ENCODE measurements around the gene LRRC56. TPM values are rescaled to one million over a fixed set of nuclear protein-coding genes. Genes with fewer than 3 reads are reported as not detected.

The LRRC56 gene
- total RNA-seq, 1 experiment from 2014 or later = 3.4 TPM

DNA sequence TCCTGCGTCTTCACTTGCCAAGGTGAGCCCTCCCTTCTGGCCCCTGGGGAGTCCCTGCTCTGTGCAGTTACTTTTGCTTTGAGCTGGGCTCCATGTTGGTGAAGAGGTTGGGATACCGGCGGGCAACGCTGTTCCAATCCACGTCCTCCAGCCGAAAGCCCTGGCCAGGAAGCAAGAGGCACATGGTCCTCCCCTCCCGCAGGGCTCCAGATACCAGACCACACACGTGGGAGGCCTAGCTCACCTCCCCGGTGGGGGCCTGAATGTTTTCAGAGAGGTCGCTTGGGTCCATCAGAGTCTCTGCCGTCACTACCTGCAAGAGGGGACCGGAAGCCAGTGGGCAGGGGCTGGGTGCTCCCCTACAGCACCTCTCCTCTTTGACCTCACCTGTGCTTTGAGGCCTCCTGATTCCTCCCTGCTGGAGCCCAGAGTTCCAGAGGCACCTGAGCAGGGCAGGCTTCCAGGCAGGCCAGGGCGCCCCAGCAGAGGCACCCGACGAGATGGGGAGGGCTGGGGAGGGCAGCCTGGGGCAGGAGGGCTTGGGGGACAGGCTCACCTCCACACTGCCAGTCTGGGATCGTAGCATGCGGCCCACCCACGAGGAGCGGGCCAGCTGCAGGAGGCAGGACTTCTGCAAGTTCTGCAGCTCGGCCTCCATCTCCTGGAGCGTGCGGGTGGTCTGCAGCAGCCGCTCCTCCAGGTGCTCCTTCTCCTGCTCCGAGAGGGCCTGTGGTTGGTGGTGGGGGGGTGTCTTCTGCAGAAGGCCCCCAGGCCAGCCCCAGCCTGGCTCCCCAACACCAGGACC lies 20.2 kb downstream of the LRRC56 start (continued):
- TF ChIP-seq, protein P1, sequence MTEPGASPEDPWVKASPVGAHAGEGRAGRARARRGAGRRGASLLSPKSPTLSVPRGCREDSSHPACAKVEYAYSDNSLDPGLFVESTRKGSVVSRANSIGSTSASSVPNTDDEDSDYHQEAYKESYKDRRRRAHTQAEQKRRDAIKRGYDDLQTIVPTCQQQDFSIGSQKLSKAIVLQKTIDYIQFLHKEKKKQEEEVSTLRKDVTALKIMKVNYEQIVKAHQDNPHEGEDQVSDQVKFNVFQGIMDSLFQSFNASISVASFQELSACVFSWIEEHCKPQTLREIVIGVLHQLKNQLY (CRISPR knock-in tag; IDR thresholded peaks at IDR 0.05) = no peak
- TF ChIP-seq, protein P2, sequence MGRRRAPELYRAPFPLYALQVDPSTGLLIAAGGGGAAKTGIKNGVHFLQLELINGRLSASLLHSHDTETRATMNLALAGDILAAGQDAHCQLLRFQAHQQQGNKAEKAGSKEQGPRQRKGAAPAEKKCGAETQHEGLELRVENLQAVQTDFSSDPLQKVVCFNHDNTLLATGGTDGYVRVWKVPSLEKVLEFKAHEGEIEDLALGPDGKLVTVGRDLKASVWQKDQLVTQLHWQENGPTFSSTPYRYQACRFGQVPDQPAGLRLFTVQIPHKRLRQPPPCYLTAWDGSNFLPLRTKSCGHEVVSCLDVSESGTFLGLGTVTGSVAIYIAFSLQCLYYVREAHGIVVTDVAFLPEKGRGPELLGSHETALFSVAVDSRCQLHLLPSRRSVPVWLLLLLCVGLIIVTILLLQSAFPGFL (CRISPR knock-in tag; IDR thresholded peaks at IDR 0.05; ENCODE audit: borderline replicate concordance) = no peak
- no peak for TF ChIP-seq ZNF423 (CRISPR knock-in tag; IDR thresholded peaks at IDR 0.05)
- TF ChIP-seq TEAD4 (CRISPR knock-in tag; IDR thresholded peaks at IDR 0.05) = no peak
- TF ChIP-seq ZNF416 (CRISPR knock-in tag; IDR thresholded peaks at IDR 0.05) = no peak
- no peak for TF ChIP-seq KAT7 (CRISPR knock-in tag; IDR thresholded peaks at IDR 0.05; ENCODE audit: borderline replicate concordance)
- TF ChIP-seq SP1 (CRISPR knock-in tag; conservative IDR thresholded peaks at IDR 0.05) = no peak
- TF ChIP-seq ZNF671 (CRISPR knock-in tag; IDR thresholded peaks at IDR 0.05) = no peak

DNA sequence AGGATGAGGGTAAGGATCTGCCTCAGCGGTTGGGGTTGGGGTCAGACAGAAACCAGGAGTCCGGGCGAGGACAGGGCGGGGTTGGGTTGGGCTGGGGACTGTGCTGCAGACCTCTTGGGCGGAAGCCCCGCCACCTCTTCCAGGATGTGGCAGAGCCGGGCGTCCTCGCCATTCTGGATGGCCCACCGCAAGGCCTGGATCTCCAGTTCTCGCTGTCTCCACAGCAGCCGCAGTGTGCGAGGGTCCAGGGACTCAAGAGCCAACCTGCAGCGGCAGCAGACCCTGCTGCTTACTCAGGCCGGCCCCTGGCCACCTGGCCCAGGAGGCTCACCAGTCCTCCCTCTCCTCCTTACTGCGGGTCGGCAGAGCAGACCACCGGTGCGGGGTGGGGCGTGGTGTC lies 21.2 kb downstream of the LRRC56 start:
- Mint-ChIP-seq H3K4me1 (peaks cover 13% of the 10 kb centered on the region), H3K36me3 (no peaks in the 10 kb centered on the region), H3K4me3 (no peak overlapping the region), H3K27me3 (ENCODE audit: low read depth) (peaks cover 28% of the 10 kb centered on the region), H3K27ac (no peak overlapping the region), H3K9me3 (no peaks in the 10 kb centered on the region)
- ChIA-PET CTCF (interaction anchor here (1.6 kb wide), 1 partner anchor 170 kb away, joined by 6 read pairs; no protein-coding TSS in a partner anchor), POLR2A (no interaction called here)
- DNase-seq (ENCODE audit: low spot score) (no peak), ATAC-seq (no peak)
- TF ChIP-seq, protein P3, sequence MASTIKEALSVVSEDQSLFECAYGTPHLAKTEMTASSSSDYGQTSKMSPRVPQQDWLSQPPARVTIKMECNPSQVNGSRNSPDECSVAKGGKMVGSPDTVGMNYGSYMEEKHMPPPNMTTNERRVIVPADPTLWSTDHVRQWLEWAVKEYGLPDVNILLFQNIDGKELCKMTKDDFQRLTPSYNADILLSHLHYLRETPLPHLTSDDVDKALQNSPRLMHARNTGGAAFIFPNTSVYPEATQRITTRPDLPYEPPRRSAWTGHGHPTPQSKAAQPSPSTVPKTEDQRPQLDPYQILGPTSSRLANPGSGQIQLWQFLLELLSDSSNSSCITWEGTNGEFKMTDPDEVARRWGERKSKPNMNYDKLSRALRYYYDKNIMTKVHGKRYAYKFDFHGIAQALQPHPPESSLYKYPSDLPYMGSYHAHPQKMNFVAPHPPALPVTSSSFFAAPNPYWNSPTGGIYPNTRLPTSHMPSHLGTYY (CRISPR knock-in tag; IDR thresholded peaks at IDR 0.05) = no peak
- no peak for TF ChIP-seq NR2C2 (CRISPR knock-in tag; IDR thresholded peaks at IDR 0.05)
- no peak for TF ChIP-seq ATF1 (CRISPR knock-in tag; IDR thresholded peaks at IDR 0.05)
- TF ChIP-seq, protein P4, sequence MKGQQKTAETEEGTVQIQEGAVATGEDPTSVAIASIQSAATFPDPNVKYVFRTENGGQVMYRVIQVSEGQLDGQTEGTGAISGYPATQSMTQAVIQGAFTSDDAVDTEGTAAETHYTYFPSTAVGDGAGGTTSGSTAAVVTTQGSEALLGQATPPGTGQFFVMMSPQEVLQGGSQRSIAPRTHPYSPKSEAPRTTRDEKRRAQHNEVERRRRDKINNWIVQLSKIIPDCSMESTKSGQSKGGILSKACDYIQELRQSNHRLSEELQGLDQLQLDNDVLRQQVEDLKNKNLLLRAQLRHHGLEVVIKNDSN (CRISPR knock-in tag; IDR thresholded peaks at IDR 0.05) = no peak
- TF ChIP-seq MXD4 (CRISPR knock-in tag; IDR thresholded peaks at IDR 0.05; ENCODE audit: borderline replicate concordance) = no peak
- TF ChIP-seq SMAD3 (CRISPR knock-in tag; IDR thresholded peaks at IDR 0.05; ENCODE audit: borderline replicate concordance) = no peak
- TF ChIP-seq CREB1 (CRISPR knock-in tag; IDR thresholded peaks at IDR 0.05) = no peak
- TF ChIP-seq, protein P5, sequence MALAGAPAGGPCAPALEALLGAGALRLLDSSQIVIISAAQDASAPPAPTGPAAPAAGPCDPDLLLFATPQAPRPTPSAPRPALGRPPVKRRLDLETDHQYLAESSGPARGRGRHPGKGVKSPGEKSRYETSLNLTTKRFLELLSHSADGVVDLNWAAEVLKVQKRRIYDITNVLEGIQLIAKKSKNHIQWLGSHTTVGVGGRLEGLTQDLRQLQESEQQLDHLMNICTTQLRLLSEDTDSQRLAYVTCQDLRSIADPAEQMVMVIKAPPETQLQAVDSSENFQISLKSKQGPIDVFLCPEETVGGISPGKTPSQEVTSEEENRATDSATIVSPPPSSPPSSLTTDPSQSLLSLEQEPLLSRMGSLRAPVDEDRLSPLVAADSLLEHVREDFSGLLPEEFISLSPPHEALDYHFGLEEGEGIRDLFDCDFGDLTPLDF (CRISPR knock-in tag; IDR thresholded peaks at IDR 0.05) = no peak
- TF ChIP-seq CREM (CRISPR knock-in tag; IDR thresholded peaks at IDR 0.05) = no peak
- no peak for TF ChIP-seq ZNF396 (CRISPR knock-in tag; IDR thresholded peaks at IDR 0.05; ENCODE audit: borderline replicate concordance)
- TF ChIP-seq, protein P6, sequence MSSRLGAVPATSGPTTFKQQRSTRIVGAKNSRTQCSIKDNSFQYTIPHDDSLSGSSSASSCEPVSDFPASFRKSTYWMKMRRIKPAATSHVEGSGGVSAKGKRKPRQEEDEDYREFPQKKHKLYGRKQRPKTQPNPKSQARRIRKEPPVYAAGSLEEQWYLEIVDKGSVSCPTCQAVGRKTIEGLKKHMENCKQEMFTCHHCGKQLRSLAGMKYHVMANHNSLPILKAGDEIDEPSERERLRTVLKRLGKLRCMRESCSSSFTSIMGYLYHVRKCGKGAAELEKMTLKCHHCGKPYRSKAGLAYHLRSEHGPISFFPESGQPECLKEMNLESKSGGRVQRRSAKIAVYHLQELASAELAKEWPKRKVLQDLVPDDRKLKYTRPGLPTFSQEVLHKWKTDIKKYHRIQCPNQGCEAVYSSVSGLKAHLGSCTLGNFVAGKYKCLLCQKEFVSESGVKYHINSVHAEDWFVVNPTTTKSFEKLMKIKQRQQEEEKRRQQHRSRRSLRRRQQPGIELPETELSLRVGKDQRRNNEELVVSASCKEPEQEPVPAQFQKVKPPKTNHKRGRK (CRISPR knock-in tag; IDR thresholded peaks at IDR 0.05; ENCODE audit: borderline replicate concordance) = no peak
- no peak for TF ChIP-seq SP1 (CRISPR knock-in tag; conservative IDR thresholded peaks at IDR 0.05)
- no peak for TF ChIP-seq TEAD4 (CRISPR knock-in tag; IDR thresholded peaks at IDR 0.05)
